Thyroid gland (tissue), 4 donors: ENCODE results near the gene ZNF280B.
"Not testable (repeated sequence)": the region's sequence is repeated elsewhere in the genome, so short reads cannot be mapped to it uniquely, and the experiment has no call there.

Experiments
- CTCF ChIP-seq, 6 experiments: fragments of 200-600 bp in 3 of 6; fragments of 450-650 bp in 3 of 6; sonication (generic) in 3 of 6; IDR thresholded peaks; one replicate each; pipeline ENCODE4 v1.5.1; 2016 to 2019; ENCODE audit warnings: antibody characterized with exemption in 6 of 6, mild to moderate bottlenecking in 2 of 6, inconsistent platforms in 1 of 6, moderate library complexity in 1 of 6
- POLR2A ChIP-seq, 2 donors: fragments of 450-650 bp; IDR thresholded peaks; one replicate each; pipeline ENCODE4 v1.6.1; 2017; ENCODE audit warnings: antibody characterized with exemption in 2 of 2, mild to moderate bottlenecking in 2 of 2, moderate library complexity in 1 of 2

- not testable (repeated sequence) for TF ChIP-seq CTCF, POLR2A (IDR thresholded peaks at IDR 0.05)
Measured at GRCh38 chr22:22444007-22444589, 64.4 kb downstream of the ZNF280B start.
